ENCODE data around the gene ARHGEF17. TPM values are rescaled to one million over a fixed set of nuclear protein-coding genes. Genes with fewer than 3 reads are reported as not detected.

The ARHGEF17 gene
- total RNA-seq, 1 experiment from 2014 or later, result 3.3 TPM

DNA sequence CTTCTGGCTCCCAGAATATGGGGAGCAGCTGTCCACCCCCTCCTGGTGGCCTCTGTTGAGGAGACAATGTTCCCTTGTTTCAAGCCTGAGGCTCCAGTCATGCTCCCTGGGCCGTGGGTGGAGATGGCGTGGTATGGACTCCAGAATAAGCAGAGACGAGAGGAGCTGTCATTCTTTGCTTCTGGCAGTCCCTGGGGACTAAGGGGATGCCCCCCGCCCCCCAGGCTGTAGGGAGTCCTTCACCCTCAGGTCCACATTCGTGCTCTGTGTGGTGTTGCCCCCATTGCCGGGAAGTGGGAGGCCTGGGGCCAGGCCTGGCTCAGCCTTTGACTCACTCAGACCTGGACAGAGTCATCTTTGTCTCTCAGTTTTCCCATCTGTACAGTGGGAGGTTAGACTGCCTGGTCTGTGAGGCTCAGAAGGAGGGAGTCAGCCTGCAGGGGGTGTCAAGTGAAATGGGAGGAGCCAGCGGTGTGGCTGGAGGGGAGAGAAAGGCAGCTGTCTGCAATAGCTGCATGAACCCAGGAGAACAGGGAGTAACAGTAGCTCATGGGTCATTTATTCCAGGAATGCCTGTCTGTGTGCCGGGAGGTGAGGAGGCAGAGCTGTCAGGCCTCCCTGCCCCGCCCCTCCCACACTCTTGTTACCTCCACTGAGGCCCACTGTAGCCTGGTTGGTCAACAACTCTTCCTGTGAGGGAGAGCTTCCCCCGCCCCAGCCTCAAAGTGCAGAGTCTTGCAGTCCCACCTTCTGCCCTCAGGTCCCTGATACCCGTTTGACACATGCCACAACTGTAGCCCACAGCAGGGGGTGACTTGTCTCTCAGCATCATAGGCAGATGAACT is 6.3 kb downstream of the ARHGEF17 start:
- no peak for DNase-seq (ENCODE audit: low spot score)

DNA sequence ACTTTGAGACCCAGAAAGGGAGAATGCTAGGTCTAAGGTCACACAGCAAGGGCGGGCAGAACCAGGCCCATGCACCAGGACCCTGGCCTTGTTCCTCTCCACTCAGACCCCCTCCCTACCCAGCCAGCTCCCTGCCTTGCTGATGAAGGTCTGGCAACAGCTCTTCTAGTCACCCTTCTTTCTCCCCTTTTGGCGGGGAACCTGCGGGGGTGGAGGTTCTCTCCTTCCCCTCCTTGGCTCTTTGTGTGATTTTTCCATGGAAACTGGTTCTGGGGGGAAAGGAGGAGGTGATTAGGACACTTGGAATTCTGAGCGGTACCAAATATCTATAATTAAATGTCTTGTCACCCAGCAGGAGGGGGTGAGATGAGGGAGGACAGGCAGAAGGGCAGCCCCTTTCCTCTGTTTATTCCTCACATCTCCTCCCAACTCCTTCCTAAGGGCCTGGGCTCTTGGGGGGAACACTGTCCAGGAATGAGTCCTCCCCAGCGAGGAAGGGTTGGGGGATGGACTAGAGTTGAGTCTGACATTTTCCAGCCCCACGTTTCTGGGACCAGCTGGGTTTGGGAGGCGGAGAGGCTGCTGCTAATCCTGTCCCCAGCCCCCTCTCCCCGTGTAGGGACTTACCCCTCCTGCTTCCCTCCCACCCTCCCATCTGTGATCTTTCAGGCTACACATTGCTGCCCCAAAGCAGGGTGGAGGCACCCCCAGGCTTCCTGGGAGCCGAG is 7.4 kb downstream of the ARHGEF17 start:
- DNase-seq (ENCODE audit: low spot score), result no peak

DNA sequence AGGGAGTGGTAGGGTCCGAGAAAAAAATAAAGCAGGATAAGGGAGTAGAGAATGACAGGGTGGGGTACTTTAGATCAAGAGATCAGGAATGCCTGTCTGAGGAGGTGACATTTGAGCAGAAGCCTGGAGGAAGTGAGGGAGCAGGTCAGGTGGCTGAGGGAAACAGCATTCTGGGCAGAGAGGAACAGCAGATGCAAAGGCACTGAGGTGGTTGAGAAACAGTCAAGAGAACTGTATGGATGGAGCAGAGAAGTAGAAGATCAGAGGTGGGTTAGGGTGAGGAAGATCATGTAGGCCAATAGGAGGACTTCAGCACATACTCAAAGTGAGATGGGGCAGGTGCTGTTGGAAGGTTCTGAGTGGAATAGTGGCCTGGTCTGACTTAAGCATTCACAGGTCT is 8.3 kb downstream of the ARHGEF17 start:
- DNase-seq (ENCODE audit: low spot score), result no peak

GRCh38 chr11:73317373-73317772 is 9.3 kb downstream of the ARHGEF17 start:
- no peak for DNase-seq (ENCODE audit: low spot score)

DNA sequence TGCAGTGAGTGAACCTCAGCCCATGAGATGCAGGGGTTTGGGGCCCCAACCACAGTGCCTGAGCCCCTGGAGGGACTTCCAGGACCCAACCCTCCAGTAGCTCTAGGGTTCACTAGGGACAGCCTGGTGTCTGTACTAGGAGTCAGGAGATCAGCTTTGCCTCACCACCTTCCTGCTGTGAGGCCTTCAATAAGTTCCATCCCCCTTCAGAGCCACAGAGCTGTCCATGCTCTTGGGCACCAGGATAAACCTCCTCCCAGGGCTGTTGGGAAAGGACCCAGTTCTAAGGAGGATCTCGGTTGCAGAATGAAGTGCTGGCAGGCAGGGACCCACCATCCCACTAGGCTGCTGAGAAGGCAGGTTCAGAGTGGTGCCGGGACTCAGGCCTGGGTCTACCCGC is 9.7 kb downstream of the ARHGEF17 start:
- DNase-seq (ENCODE audit: low spot score), result no peak

- no peak for DNase-seq (ENCODE audit: low spot score)
Measured at GRCh38 chr11:73318501-73319011, 10.5 kb downstream of the ARHGEF17 start.

DNA sequence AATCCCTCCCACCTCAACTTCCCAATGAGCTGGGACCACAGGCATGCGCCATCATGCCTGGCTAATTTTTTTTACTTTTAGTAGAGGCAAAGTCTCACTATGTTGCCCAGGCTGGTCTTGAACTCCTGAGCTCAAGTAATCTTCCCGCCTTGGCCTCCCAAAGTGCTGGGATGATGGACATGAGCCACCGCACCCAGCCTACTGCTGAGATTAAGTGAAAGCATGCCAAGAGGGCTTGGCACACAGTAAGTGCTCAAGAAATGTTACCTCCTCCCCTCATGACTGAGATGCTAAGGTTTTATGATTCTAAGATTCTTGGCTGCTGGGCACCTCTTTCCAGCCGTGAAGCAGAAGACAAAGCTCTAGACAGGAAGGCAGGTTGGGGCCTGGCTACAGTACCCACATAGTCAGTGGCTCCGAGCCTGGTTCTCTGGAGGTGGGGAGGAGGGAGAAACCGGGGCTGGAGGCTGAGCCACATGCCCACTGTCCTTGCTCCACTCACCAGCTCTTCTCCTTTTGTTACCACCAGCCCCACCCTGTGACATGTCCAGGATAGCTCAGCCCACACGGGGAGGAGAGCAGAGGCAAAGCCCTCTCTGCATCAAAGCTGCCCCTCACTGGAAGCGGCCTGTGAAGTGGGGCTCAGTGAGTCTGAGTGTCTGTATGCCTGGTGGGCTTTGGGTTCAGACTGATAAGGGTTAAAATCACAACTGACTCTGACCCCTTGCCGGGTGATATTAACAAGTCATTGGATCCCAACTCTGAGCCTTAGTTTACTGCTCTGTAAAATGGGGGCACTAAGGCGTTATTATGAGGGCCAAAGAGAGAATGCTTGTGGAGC is 12.9 kb downstream of the ARHGEF17 start:
- DNase-seq (ENCODE audit: low spot score), result no peak

GRCh38 chr11:73321604-73322381 is 13.7 kb downstream of the ARHGEF17 start:
- peak; percentile 69 for DNase-seq (ENCODE audit: low spot score)

GRCh38 chr11:73322382-73323306 is 14.6 kb downstream of the ARHGEF17 start:
- DNase-seq (ENCODE audit: low spot score), result no peak

DNA sequence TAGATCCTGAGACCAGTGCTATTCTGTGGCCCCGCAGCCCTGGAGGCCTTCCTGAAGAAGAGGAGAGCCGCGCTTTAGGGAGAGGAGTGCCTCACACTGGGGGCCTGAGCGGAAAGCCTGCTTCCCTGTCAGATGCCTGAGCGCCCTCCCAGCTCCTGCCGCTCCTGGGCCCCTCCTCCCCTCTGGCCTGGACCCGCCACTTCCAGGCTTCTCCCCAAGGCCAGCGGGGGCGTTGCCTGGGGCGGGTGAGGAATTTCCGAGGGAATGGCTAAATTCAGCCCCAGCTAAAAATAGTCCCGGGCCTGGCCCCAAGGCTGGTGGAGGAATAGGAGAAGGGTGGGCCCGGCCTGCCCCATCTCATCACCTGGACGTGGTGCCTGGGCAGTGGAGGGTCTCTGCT is 15.4 kb downstream of the ARHGEF17 start:
- DNase-seq (ENCODE audit: low spot score), result no peak

GRCh38 chr11:73324116-73324515 is 16.0 kb downstream of the ARHGEF17 start:
- no peak for DNase-seq (ENCODE audit: low spot score)

DNA sequence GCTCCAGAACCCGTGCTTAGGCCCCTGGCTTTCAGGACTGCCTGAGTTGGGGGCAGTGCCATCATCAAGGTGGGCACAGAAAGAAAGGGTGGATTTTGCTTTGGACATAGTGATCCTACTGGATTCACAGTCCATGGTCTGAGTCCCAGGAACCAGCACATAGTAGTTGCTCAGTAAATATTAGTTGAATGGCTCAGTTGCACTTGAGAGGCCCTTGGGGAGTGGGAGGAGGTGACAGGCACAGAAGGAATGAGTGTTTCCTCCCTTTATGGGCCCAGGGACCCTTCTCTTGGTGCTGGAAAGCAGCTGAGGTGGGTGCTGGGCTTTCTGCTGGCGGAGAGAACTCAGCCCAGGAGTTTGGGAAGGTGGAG is 16.6 kb downstream of the ARHGEF17 start:
- DNase-seq (ENCODE audit: low spot score), result no peak

- no peak for DNase-seq (ENCODE audit: low spot score)
Measured at GRCh38 chr11:73325036-73325981, 17.2 kb downstream of the ARHGEF17 start.

DNA sequence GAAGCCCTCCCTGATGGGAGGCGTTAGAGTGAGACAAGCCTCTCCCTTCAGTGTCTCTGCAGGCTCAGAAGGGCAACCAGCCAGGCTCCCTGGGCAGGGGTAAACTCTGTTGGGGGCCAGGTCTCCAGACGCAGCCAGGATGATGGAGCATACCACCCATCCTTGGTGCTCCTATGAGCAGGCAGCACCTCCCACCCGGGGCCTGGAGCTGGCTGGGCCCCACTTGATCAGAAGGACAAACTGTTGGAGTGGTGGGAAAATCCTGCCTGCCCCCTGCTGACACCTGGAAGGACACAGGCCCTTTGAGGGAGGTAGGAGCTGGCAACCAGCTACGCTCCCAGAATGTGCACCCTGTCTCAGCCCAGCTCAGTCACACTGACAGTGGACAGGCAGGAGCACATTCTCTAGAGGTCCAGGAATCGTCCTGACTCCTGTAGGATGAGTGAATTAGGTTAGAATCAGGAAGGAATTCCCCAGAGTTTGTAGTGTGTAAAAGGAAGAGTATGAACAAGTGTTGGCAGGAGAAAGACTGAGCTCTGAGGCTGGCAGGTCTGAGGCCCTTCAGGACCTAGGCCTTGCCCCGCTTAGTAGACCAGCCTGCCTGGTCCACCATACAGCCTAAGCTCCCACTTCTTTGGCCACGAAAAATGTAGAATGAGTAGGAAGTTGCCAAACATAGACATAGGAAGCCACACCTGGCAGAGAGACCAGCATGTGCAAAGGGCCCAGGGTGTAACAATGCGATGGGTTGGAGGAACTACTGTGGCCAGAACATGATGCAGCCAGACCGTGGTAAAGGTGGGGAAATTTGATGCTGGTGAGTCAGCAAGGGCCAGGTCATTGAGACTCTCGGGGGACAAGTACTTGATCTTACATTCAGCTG is 19.1 kb downstream of the ARHGEF17 start:
- DNase-seq (ENCODE audit: low spot score), result no peak

GRCh38 chr11:73327812-73328364 is 19.8 kb downstream of the ARHGEF17 start:
- no peak for DNase-seq (ENCODE audit: low spot score)

GRCh38 chr11:73330569-73331093 is 22.6 kb downstream of the ARHGEF17 start:
- DNase-seq (ENCODE audit: low spot score), result no peak

DNA sequence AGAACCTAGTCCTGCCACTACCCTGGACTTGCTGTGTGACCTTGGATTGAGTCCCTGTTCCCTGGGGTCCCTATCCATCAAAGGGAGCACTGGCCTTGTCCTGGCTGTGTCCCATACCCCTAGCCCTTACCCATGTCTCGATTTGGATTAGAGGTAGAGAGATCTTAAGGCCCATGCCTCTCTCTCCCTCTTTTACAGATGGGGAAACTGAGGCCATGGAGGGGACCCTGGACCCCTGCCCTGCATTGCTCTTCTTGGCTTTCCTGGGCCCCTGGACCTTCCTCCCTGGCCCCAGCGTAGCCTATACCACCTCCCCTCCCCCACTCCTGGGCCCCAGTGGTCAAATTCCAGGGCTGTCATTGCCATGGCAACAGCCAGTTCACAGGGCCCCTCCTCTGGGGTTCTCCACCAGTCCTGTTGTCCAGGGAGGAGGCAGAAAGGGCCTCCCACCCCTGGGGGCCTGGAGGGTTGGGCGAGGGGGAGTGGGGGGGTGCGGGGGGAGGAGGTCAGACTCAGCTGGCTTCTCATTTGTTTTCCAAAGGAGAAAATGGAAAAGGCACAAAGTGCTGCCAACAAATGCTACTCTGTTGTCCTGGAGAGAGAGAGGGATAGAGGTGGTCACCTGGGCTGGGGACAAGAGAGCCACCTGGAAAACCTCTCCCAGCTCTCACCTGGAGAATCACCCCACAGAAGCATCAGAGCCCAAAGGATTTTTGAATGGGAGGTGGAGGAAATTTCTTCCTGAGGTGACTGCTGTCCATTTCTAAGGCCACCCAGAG is 23.3 kb downstream of the ARHGEF17 start:
- no peak for DNase-seq (ENCODE audit: low spot score)

Measured in H4 (cell line).